Measurements from ENCODE around the gene CHSY3.

The CHSY3 gene

DNA sequence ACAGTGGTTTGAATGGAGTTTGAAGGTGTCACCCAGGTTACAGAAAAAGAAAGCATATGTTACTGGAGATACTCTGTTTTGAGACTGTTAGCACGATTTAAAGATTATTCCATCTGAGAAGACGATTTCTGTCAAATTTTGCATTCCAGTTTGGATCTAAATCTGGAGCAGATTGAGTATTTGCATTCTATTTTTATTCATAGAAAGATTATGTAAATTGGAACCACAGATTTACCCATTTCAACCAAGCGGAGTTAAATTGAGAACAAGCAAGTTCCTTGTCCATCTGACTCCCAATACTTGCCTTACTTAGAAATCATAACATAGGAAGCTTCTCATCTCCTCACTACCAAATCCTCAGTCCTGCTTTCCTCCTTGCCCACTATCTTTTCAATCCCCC is 255.7 kb downstream of the CHSY3 start:
- Histone ChIP-seq H3K36me3 (ENCODE audit: control insufficient read depth in 2 of 2, insufficient read depth in 1 of 2, low read length in 2 of 2) (no peaks in the 10 kb centered on the region), H3K9me3 (ENCODE audit: control insufficient read depth, insufficient read depth, low read depth, low read length) (no peaks in the 10 kb centered on the region), H3K27ac (ENCODE audit: extremely low read depth, low read depth, low read length) (no peak overlapping the region), H3K4me3 (ENCODE audit: low read depth, low read length) (no peak overlapping the region), H3K4me1 (ENCODE audit: control insufficient read depth, insufficient read depth, low read length) (no peaks in the 10 kb centered on the region)
- ChIA-PET POLR2A (no interaction called here), CTCF (no interaction called here)
- TF ChIP-seq ZNF23 (tag by site-specific recombination; IDR thresholded peaks at IDR 0.05; ENCODE audit: borderline replicate concordance) (no peak), ZNF274 (IDR thresholded peaks at IDR 0.05; ENCODE audit: low read length) (no peak), ZNF274 (tag by site-specific recombination; IDR thresholded peaks at IDR 0.05; ENCODE audit: borderline replicate concordance) (no peak), ZNF433 (tag by site-specific recombination; IDR thresholded peaks at IDR 0.05; ENCODE audit: low read depth) (no peak), ZNF658 (tag by site-specific recombination; IDR thresholded peaks at IDR 0.05) (no peak), ZNF549 (tag by site-specific recombination; IDR thresholded peaks at IDR 0.05) (no peak)
- TF ChIP-seq, protein P1, sequence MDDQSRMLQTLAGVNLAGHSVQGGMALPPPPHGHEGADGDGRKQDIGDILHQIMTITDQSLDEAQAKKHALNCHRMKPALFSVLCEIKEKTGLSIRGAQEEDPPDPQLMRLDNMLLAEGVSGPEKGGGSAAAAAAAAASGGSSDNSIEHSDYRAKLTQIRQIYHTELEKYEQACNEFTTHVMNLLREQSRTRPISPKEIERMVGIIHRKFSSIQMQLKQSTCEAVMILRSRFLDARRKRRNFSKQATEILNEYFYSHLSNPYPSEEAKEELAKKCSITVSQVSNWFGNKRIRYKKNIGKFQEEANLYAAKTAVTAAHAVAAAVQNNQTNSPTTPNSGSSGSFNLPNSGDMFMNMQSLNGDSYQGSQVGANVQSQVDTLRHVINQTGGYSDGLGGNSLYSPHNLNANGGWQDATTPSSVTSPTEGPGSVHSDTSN (CRISPR knock-in tag; IDR thresholded peaks at IDR 0.05): no peak

DNA sequence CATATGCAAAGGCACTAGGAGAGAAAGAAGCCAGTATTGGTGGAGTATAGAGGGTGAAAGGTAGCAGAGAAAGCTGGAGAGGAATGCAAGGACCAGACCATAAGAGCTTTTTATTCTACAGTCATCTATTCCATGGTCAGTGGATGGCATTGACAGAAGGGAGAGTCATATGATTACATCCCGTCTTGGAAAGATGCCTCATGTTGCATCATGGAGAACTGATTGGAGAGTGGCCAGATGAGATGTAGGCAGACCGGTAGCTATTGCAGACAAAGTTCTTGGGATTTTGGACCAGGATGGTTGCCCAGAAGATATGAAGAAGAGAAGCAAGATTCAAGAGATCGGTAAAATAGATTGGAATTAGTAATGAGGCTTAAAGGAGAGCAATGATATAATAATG is 260.7 kb downstream of the CHSY3 start:
- no peaks in the 10 kb centered on the region for H3K4me1 ChIP-seq (ENCODE audit: control insufficient read depth, insufficient read depth, low read length)
- POLR2A ChIA-PET: no interaction called here
- no peaks in the 10 kb centered on the region for H3K9me3 ChIP-seq (ENCODE audit: control insufficient read depth, insufficient read depth, low read depth, low read length)
- CTCF ChIA-PET: interaction anchor here (0.7 kb wide), 1 partner anchor 19 kb away, joined by 5 read pairs; no protein-coding TSS in a partner anchor
- no peaks in the 10 kb centered on the region for H3K36me3 ChIP-seq (ENCODE audit: control insufficient read depth in 2 of 2, insufficient read depth in 1 of 2, low read length in 2 of 2)
- H3K4me3 ChIP-seq (ENCODE audit: low read depth, low read length): no peak overlapping the region
- no peak overlapping the region for H3K27ac ChIP-seq (ENCODE audit: extremely low read depth, low read depth, low read length)
- TF ChIP-seq ZXDB (tag by site-specific recombination; IDR thresholded peaks at IDR 0.05): no peak
- TF ChIP-seq, protein P2, sequence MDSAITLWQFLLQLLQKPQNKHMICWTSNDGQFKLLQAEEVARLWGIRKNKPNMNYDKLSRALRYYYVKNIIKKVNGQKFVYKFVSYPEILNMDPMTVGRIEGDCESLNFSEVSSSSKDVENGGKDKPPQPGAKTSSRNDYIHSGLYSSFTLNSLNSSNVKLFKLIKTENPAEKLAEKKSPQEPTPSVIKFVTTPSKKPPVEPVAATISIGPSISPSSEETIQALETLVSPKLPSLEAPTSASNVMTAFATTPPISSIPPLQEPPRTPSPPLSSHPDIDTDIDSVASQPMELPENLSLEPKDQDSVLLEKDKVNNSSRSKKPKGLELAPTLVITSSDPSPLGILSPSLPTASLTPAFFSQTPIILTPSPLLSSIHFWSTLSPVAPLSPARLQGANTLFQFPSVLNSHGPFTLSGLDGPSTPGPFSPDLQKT (IDR thresholded peaks at IDR 0.05; ENCODE audit: borderline replicate concordance, low read depth, low read length): no peak
- TF ChIP-seq ZNF747 (tag by site-specific recombination; IDR thresholded peaks at IDR 0.05): no peak
- TF ChIP-seq ZNF10 (tag by site-specific recombination; IDR thresholded peaks at IDR 0.05): no peak
- TF ChIP-seq ZNF404 (tag by site-specific recombination; IDR thresholded peaks at IDR 0.05): no peak
- TF ChIP-seq ZNF311 (tag by site-specific recombination; IDR thresholded peaks at IDR 0.05; ENCODE audit: borderline replicate concordance): no peak

DNA sequence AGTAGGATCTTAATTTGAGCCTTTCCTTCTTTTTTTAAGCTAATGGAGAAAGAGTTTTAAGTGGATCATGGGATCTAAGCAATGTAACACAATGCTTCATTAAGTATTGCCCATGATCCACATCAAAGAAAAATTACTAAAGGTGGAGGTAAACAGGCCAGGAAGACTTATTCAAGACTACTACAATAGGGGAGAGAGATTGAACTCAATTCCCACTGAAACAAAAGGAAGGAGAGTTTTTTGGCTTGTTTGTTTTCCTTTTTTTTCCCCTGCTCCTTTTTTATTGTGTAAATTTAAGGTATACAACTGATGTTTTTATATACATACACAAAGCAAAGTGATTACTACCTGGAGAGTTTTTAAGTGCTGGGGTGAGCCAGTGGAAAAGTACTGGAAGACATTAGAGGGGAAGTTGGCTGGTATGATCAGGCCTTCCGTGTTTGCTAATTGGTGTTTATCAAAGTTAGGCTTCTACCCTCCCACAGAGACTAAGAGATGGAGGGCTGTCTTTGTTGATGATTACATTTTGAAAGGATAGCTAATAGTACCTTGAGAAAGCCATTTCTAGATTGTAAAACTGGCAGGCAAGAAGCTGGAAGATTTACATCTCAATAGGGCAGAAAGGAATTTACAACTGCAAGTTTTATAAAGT is 262.7 kb downstream of the CHSY3 start:
- ChIA-PET POLR2A (no interaction called here), CTCF (interaction anchor here (0.6 kb wide), 1 partner anchor 53 kb away, joined by 3 read pairs; no protein-coding TSS in a partner anchor)
- H3K27ac ChIP-seq (ENCODE audit: extremely low read depth, low read depth, low read length): no peak overlapping the region
- TF ChIP-seq, protein P3, sequence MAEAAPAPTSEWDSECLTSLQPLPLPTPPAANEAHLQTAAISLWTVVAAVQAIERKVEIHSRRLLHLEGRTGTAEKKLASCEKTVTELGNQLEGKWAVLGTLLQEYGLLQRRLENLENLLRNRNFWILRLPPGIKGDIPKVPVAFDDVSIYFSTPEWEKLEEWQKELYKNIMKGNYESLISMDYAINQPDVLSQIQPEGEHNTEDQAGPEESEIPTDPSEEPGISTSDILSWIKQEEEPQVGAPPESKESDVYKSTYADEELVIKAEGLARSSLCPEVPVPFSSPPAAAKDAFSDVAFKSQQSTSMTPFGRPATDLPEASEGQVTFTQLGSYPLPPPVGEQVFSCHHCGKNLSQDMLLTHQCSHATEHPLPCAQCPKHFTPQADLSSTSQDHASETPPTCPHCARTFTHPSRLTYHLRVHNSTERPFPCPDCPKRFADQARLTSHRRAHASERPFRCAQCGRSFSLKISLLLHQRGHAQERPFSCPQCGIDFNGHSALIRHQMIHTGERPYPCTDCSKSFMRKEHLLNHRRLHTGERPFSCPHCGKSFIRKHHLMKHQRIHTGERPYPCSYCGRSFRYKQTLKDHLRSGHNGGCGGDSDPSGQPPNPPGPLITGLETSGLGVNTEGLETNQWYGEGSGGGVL (tag by site-specific recombination; IDR thresholded peaks at IDR 0.05): no peak
- TF ChIP-seq ZNF501 (tag by site-specific recombination; IDR thresholded peaks at IDR 0.05) (no peak), ZNF174 (tag by site-specific recombination; IDR thresholded peaks at IDR 0.05) (no peak), ZNF529 (tag by site-specific recombination; IDR thresholded peaks at IDR 0.05; ENCODE audit: insufficient replicate concordance) (no peak)
- TF ChIP-seq, protein P4, sequence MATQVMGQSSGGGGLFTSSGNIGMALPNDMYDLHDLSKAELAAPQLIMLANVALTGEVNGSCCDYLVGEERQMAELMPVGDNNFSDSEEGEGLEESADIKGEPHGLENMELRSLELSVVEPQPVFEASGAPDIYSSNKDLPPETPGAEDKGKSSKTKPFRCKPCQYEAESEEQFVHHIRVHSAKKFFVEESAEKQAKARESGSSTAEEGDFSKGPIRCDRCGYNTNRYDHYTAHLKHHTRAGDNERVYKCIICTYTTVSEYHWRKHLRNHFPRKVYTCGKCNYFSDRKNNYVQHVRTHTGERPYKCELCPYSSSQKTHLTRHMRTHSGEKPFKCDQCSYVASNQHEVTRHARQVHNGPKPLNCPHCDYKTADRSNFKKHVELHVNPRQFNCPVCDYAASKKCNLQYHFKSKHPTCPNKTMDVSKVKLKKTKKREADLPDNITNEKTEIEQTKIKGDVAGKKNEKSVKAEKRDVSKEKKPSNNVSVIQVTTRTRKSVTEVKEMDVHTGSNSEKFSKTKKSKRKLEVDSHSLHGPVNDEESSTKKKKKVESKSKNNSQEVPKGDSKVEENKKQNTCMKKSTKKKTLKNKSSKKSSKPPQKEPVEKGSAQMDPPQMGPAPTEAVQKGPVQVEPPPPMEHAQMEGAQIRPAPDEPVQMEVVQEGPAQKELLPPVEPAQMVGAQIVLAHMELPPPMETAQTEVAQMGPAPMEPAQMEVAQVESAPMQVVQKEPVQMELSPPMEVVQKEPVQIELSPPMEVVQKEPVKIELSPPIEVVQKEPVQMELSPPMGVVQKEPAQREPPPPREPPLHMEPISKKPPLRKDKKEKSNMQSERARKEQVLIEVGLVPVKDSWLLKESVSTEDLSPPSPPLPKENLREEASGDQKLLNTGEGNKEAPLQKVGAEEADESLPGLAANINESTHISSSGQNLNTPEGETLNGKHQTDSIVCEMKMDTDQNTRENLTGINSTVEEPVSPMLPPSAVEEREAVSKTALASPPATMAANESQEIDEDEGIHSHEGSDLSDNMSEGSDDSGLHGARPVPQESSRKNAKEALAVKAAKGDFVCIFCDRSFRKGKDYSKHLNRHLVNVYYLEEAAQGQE (tag by site-specific recombination; IDR thresholded peaks at IDR 0.05): no peak
- TF ChIP-seq, protein P5, sequence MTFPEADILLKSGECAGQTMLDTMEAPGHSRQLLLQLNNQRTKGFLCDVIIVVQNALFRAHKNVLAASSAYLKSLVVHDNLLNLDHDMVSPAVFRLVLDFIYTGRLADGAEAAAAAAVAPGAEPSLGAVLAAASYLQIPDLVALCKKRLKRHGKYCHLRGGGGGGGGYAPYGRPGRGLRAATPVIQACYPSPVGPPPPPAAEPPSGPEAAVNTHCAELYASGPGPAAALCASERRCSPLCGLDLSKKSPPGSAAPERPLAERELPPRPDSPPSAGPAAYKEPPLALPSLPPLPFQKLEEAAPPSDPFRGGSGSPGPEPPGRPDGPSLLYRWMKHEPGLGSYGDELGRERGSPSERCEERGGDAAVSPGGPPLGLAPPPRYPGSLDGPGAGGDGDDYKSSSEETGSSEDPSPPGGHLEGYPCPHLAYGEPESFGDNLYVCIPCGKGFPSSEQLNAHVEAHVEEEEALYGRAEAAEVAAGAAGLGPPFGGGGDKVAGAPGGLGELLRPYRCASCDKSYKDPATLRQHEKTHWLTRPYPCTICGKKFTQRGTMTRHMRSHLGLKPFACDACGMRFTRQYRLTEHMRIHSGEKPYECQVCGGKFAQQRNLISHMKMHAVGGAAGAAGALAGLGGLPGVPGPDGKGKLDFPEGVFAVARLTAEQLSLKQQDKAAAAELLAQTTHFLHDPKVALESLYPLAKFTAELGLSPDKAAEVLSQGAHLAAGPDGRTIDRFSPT (tag by site-specific recombination; IDR thresholded peaks at IDR 0.05): no peak

More for the DNA sequence above, 262.7 kb downstream of the CHSY3 start:
- no peaks in the 10 kb centered on the region for H3K9me3 ChIP-seq (ENCODE audit: control insufficient read depth, insufficient read depth, low read depth, low read length)
- H3K4me3 ChIP-seq (ENCODE audit: low read depth, low read length): no peak overlapping the region
- H3K36me3 ChIP-seq (ENCODE audit: control insufficient read depth in 2 of 2, insufficient read depth in 1 of 2, low read length in 2 of 2): no peaks in the 10 kb centered on the region
- H3K4me1 ChIP-seq (ENCODE audit: control insufficient read depth, insufficient read depth, low read length): no peaks in the 10 kb centered on the region

Measured in HEK293 (cell line).